Bronchial epithelial cell (primary cell): Measurements from ENCODE around the gene CHST11. TPM values are rescaled to one million over a fixed set of nuclear protein-coding genes. Genes with fewer than 3 reads are reported as not detected.

Experiments
- DNase-seq: peaks from one replicate; pipeline ENCODE4 v3.0.0-alpha.2; 2010; ENCODE audit warnings: low read depth
- FAIRE-seq: peaks from 2 replicates; lab custom pipeline; 2011; peaks lifted over from hg19 to GRCh38; lab: Jason Lieb, UNC
- H3K27me3 ChIP-seq: 2 replicates; pipeline ENCODE4 v1.5.1; 2011; ENCODE audit warnings: low read length; ENCODE audit not compliant: control insufficient read depth, insufficient read depth
- H3K36me3 ChIP-seq: 2 replicates; pipeline ENCODE4 v1.5.1; 2011; ENCODE audit warnings: low read length; ENCODE audit not compliant: control insufficient read depth, insufficient read depth
- H3K4me3 ChIP-seq: 2 replicates; pipeline ENCODE4 v1.5.1; 2011; ENCODE audit warnings: mild to moderate bottlenecking, low read depth, low read length, control low read depth
- CTCF ChIP-seq: IDR thresholded peaks from 2 replicates; pipeline ENCODE4 v1.5.1; 2011; ENCODE audit warnings: mild to moderate bottlenecking, moderate library complexity, low read length, control low read depth, inconsistent platforms; ENCODE audit not compliant: insufficient read depth, severe bottlenecking
- total RNA-seq: library from RNA; depleted of rRNA; stranded (reverse); fragments of >200 nt; gene quantifications from 2 replicates; pipeline ENCODE4 v1.2.1, GENCODE V29; 2014

The CHST11 gene
- total RNA-seq, 1 donor from 2014 or later = 7.9 TPM

- no peak for FAIRE-seq
- H3K4me3 ChIP-seq = no peak overlapping the region
- peak; percentile 52 for DNase-seq
- no peaks in the 10 kb centered on the region for H3K27me3 ChIP-seq
- no peaks in the 10 kb centered on the region for H3K36me3 ChIP-seq
- TF ChIP-seq CTCF = no peak
These were observed 44.7 kb upstream of the CHST11 start for GRCh38 chr12:104411826-104412641.

GRCh38 chr12:104412681-104413080, 44.1 kb upstream of the CHST11 start:
- no peak for TF ChIP-seq CTCF
- H3K36me3 ChIP-seq = no peaks in the 10 kb centered on the region
- FAIRE-seq = no peak
- DNase-seq = no peak
- no peaks in the 10 kb centered on the region for H3K27me3 ChIP-seq
- no peak overlapping the region for H3K4me3 ChIP-seq

GRCh38 chr12:104413330-104413729, 43.4 kb upstream of the CHST11 start:
- DNase-seq (no peak), FAIRE-seq (no peak)
- H3K36me3 ChIP-seq = no peaks in the 10 kb centered on the region
- no peak overlapping the region for H3K4me3 ChIP-seq
- no peak for TF ChIP-seq CTCF
- no peaks in the 10 kb centered on the region for H3K27me3 ChIP-seq

- no peaks in the 10 kb centered on the region for H3K36me3 ChIP-seq
- TF ChIP-seq CTCF = no peak
- FAIRE-seq (no peak), DNase-seq (peak; percentile 49)
- no peak overlapping the region for H3K4me3 ChIP-seq
- no peaks in the 10 kb centered on the region for H3K27me3 ChIP-seq
These were observed 42.0 kb upstream of the CHST11 start for GRCh38 chr12:104414581-104415341.

GRCh38 chr12:104415342-104415980, 41.3 kb upstream of the CHST11 start:
- no peak for TF ChIP-seq CTCF
- Histone ChIP-seq H3K27me3 (no peaks in the 10 kb centered on the region), H3K4me3 (no peak overlapping the region), H3K36me3 (no peaks in the 10 kb centered on the region)
- DNase-seq (no peak), FAIRE-seq (no peak)
